DND-41 (cell line): ENCODE measurements around the gene CTNNA1.

Experiments
- ATAC-seq: fragments of 200-7000 bp; cut with Tn5 transposase; 3 replicates; pipeline ENCODE4 v1.9.1; 2021; ENCODE audit warnings: low read depth; ENCODE audit not compliant: insufficient read depth
- DNase-seq: peaks from one replicate; pipeline ENCODE4 v3.0.0-alpha.2; 2020
- H2AFZ ChIP-seq: 2 replicates; pipeline ENCODE4 v1.6.0; 2012; ENCODE audit warnings: low read depth, low read length
- H3K27ac ChIP-seq: 2 replicates; pipeline ENCODE4 v1.5.1; 2012; ENCODE audit warnings: low read length, inconsistent platforms
- H3K27me3 ChIP-seq: fragments of 200-600 bp; sonication (generic); 2 replicates; pipeline ENCODE4 v1.6.0; 2012; ENCODE audit warnings: low read length, mild to moderate bottlenecking, inconsistent platforms; ENCODE audit not compliant: insufficient read depth, poor library complexity
- H3K36me3 ChIP-seq: 2 replicates; pipeline ENCODE4 v1.5.1; 2012; ENCODE audit warnings: low read length, inconsistent platforms; ENCODE audit not compliant: insufficient read depth
- H3K4me1 ChIP-seq: 2 replicates; pipeline ENCODE4 v1.5.1; 2012; ENCODE audit warnings: mild to moderate bottlenecking, low read length; ENCODE audit not compliant: insufficient read depth
- H3K4me2 ChIP-seq: 2 replicates; pipeline ENCODE4 v1.6.0; 2012; ENCODE audit warnings: mild to moderate bottlenecking, moderate library complexity, low read length, inconsistent platforms; ENCODE audit not compliant: insufficient read depth
- H3K4me3 ChIP-seq, 2 experiments: fragments of 200-600 bp in 1 of 2; shearing (Covaris generic) in 1 of 2; 2 replicates each; pipeline ENCODE4 v1.5.1; 2012 to 2016; ENCODE audit warnings: inconsistent platforms in 2 of 2, low read length in 2 of 2, mild to moderate bottlenecking in 2 of 2, low read depth in 1 of 2, moderate library complexity in 1 of 2
- H3K79me2 ChIP-seq: 2 replicates; pipeline ENCODE4 v1.6.0; 2012; ENCODE audit warnings: low read length, inconsistent platforms; ENCODE audit not compliant: insufficient read depth
- H3K9ac ChIP-seq: 2 replicates; pipeline ENCODE4 v1.6.0; 2012; ENCODE audit warnings: low read depth, mild to moderate bottlenecking, inconsistent platforms, low read length, moderate library complexity
- H3K9me3 ChIP-seq: 2 replicates; pipeline ENCODE4 v1.5.1; 2012; ENCODE audit warnings: low read length, moderate library complexity, mild to moderate bottlenecking, inconsistent platforms; ENCODE audit not compliant: insufficient read depth, severe bottlenecking
- H4K20me1 ChIP-seq: 2 replicates; pipeline ENCODE4 v1.6.0; 2012; ENCODE audit warnings: low read length; ENCODE audit not compliant: insufficient read depth
- CTCF ChIP-seq: IDR thresholded peaks from 2 replicates; pipeline ENCODE4 v1.5.1; 2012; ENCODE audit warnings: borderline replicate concordance, low read length, moderate library complexity, mild to moderate bottlenecking; ENCODE audit not compliant: poor library complexity, severe bottlenecking; ENCODE audit errors: extremely low read depth
- EZH2 ChIP-seq: IDR thresholded peaks from 3 replicates; pipeline ENCODE4 v1.6.1; 2012; ENCODE audit warnings: borderline replicate concordance, low read depth, mild to moderate bottlenecking, moderate library complexity, low read length, inconsistent platforms; ENCODE audit not compliant: severe bottlenecking

CTNNA1 gene

GRCh38 chr5:138706655-138707480 is 46.4 kb upstream of the CTNNA1 start:
- ATAC-seq (no peak), DNase-seq (no peak)
- Histone ChIP-seq H3K27ac (no peak overlapping the region), H3K4me1 (peaks cover 10% of the 10 kb centered on the region; the same call in 1 of the 2 replicates), H4K20me1 (no peaks in the 10 kb centered on the region), H3K27me3 (no peaks in the 10 kb centered on the region), H3K36me3 (no peaks in the 10 kb centered on the region), H3K79me2 (no peaks in the 10 kb centered on the region), H2AFZ (no peak overlapping the region), H3K9me3 (no peaks in the 10 kb centered on the region), H3K4me2 (no peak overlapping the region), H3K4me3 (no peak overlapping the region), H3K9ac (no peak overlapping the region)
- no peak for TF ChIP-seq EZH2
- TF ChIP-seq CTCF: no peak

- no peak for TF ChIP-seq EZH2
- TF ChIP-seq CTCF: no peak
- H3K4me1 ChIP-seq: peaks cover 10% of the 10 kb centered on the region; the same call in 1 of the 2 replicates
- no peak overlapping the region for H3K9ac ChIP-seq
- no peak overlapping the region for H3K27ac ChIP-seq
- H2AFZ ChIP-seq: no peak overlapping the region
- H3K4me2 ChIP-seq: no peak overlapping the region
- H4K20me1 ChIP-seq: no peaks in the 10 kb centered on the region
- no peaks in the 10 kb centered on the region for H3K27me3 ChIP-seq
- no peaks in the 10 kb centered on the region for H3K36me3 ChIP-seq
- DNase-seq (no peak), ATAC-seq (no peak)
- H3K79me2 ChIP-seq: no peaks in the 10 kb centered on the region
- no peak overlapping the region for H3K4me3 ChIP-seq
- no peaks in the 10 kb centered on the region for H3K9me3 ChIP-seq
Observed at GRCh38 chr5:138708791-138709190, 44.4 kb upstream of the CTNNA1 start.

- ATAC-seq (no peak), DNase-seq (no peak)
- no peak overlapping the region for H3K9ac ChIP-seq
Observed at GRCh38 chr5:138709202-138709601, 44.0 kb upstream of the CTNNA1 start.

More at GRCh38 chr5:138709202-138709601, 44.0 kb upstream of the CTNNA1 start:
- Histone ChIP-seq H2AFZ (no peak overlapping the region), H3K4me2 (no peak overlapping the region), H3K4me1 (peaks cover 6% of the 10 kb centered on the region; the same call in 1 of the 2 replicates), H3K36me3 (no peaks in the 10 kb centered on the region), H3K27ac (no peak overlapping the region), H3K27me3 (no peaks in the 10 kb centered on the region), H3K9me3 (no peaks in the 10 kb centered on the region), H3K4me3 (no peak overlapping the region), H3K79me2 (no peaks in the 10 kb centered on the region), H4K20me1 (no peaks in the 10 kb centered on the region)
- TF ChIP-seq EZH2 (no peak), CTCF (no peak)
